COLO668 (cell line): ENCODE measurements around the gene ING3.

ENCODE experiments used
- DNase-seq: peaks from one replicate; lab custom pipeline; 2025; ENCODE audit not compliant: unreplicated experiment; lab: John Stamatoyannopoulos, UW

Gene ING3

GRCh38 chr7:120950539-120951308 lies at the start of gene ING3:
Gene ING3, plus strand, starts transcription at chr7:120950777. Its CDS starts 120 bp downstream, at chr7:120950897.
- DNase-seq = peak; percentile 96

GRCh38 chr7:120915314-120916105 lies 35.1 kb upstream of the ING3 start:
- DNase-seq = no peak

- no peak for DNase-seq
Observed at GRCh38 chr7:120916121-120916520, 34.5 kb upstream of the ING3 start.

- DNase-seq = no peak
Observed at GRCh38 chr7:120916538-120916937, 34.0 kb upstream of the ING3 start.

- DNase-seq = no peak
Observed at GRCh38 chr7:120919466-120919865, 31.1 kb upstream of the ING3 start.

GRCh38 chr7:120920034-120920433 lies 30.5 kb upstream of the ING3 start:
- DNase-seq = no peak

GRCh38 chr7:120920591-120921274 lies 29.8 kb upstream of the ING3 start:
- DNase-seq = peak; percentile 8

GRCh38 chr7:120924837-120925236 lies 25.7 kb upstream of the ING3 start:
- DNase-seq = no peak

- no peak for DNase-seq
Observed at GRCh38 chr7:120925392-120925791, 25.2 kb upstream of the ING3 start.

- DNase-seq = no peak
Observed at GRCh38 chr7:120926943-120927346, 23.6 kb upstream of the ING3 start.

GRCh38 chr7:120927454-120928103 lies 23.0 kb upstream of the ING3 start:
- no peak for DNase-seq

GRCh38 chr7:120931243-120931642 lies 19.3 kb upstream of the ING3 start:
- no peak for DNase-seq

GRCh38 chr7:120933475-120933874 lies 17.1 kb upstream of the ING3 start:
- DNase-seq = no peak

- no peak for DNase-seq
Observed at GRCh38 chr7:120939345-120939744, 11.2 kb upstream of the ING3 start.

- no peak for DNase-seq
Observed at GRCh38 chr7:120941064-120941463, 9.5 kb upstream of the ING3 start.

GRCh38 chr7:120941856-120942255 lies 8.7 kb upstream of the ING3 start:
- DNase-seq = no peak

- no peak for DNase-seq
Observed at GRCh38 chr7:120942861-120943260, 7.7 kb upstream of the ING3 start.

- no peak for DNase-seq
Observed at GRCh38 chr7:120944826-120945562, 5.6 kb upstream of the ING3 start.

GRCh38 chr7:120947980-120948379 lies 2.6 kb upstream of the ING3 start:
- no peak for DNase-seq

GRCh38 chr7:120949393-120949911 lies 1.1 kb upstream of the ING3 start:
- no peak for DNase-seq
